HUES48 (cell line): ENCODE results near the gene AATF.
"Not testable (repeated sequence)": the region's sequence is repeated elsewhere in the genome, so short reads cannot be mapped to it uniquely, and the experiment has no call there.

Source experiments
- H3K27ac ChIP-seq: one replicate; pipeline ENCODE4 v1.7.0; 2013; ENCODE audit warnings: low read depth, low read length, inconsistent platforms
- H3K27me3 ChIP-seq: 2 replicates; pipeline ENCODE4 v1.6.1; 2013; ENCODE audit warnings: mild to moderate bottlenecking, low read length; ENCODE audit not compliant: control insufficient read depth, insufficient read depth
- H3K36me3 ChIP-seq: 2 replicates; pipeline ENCODE4 v1.6.1; 2013; ENCODE audit warnings: low read length; ENCODE audit not compliant: control insufficient read depth, insufficient read depth
- H3K4me1 ChIP-seq: 2 replicates; pipeline ENCODE4 v1.6.1; 2013; ENCODE audit warnings: mild to moderate bottlenecking, low read length; ENCODE audit not compliant: control insufficient read depth, insufficient read depth
- H3K4me3 ChIP-seq: 2 replicates; pipeline ENCODE4 v1.5.1; 2013; ENCODE audit warnings: mild to moderate bottlenecking, low read depth, low read length
- H3K9ac ChIP-seq: 2 replicates; pipeline ENCODE4 v1.6.1; 2013; ENCODE audit warnings: mild to moderate bottlenecking, low read depth, low read length, moderate library complexity
- H3K9me3 ChIP-seq: 2 replicates; pipeline ENCODE4 v1.6.1; 2013; ENCODE audit warnings: low read length; ENCODE audit not compliant: control insufficient read depth, insufficient read depth

The AATF gene

DNA sequence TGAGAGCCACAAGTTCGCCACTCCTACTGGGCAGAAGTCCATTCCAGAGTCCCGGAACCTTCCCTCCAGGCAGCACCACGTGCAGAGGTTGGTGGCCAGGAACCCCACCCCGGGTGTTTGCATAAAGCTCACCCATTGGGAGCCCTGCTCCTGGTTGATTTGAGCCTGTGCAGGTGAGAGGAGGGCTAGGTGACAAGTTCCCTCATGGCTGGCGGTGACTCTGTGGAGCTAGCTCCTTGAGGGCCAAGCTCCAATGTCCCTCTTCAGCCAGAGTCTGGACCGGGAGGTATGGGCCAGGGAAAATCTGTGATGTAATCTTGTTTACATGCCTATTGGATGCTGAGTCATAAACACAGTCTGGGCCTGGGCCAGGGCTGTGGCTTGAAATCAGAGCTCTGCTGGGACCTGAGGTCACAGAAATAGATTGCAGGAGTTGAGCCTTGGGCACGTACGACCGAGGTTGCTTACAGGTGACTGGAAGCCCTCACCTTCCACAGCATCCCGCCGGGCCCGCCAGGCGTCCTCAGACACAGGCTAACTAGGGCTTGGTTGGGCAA is 118.9 kb downstream of the AATF start:
- H3K4me1 ChIP-seq, result peaks cover 48% of the 10 kb centered on the region
- H3K36me3 ChIP-seq, result no peaks in the 10 kb centered on the region
- H3K4me3 ChIP-seq, result no peak overlapping the region
- peak overlapping the region; percentile 63 for H3K27ac ChIP-seq
- H3K9ac ChIP-seq, result no peak overlapping the region
- no peaks in the 10 kb centered on the region for H3K9me3 ChIP-seq
- H3K27me3 ChIP-seq, result no peaks in the 10 kb centered on the region

DNA sequence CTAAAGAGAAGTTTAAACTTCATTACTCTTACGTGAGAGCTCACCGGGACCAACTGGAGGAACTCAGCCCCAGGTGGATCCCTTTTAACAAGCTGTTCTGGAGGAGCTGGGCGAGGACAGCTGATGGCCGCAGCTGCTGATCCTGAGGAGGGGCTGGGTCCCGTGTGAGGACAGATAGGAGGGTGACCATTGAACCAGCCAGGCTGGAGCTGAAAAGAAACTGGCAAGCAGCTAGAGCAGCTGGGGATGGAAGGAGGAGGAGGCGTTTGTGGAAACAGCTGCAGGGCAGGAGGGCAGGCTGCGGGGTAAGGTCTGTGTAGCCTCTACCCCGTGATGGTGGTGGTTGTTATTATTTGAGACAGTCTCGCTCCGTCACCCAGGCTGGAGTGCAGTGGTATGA is 119.5 kb downstream of the AATF start:
- no peaks in the 10 kb centered on the region for H3K36me3 ChIP-seq
- no peak overlapping the region for H3K27ac ChIP-seq
- H3K9ac ChIP-seq, result no peak overlapping the region
- peaks cover 46% of the 10 kb centered on the region for H3K4me1 ChIP-seq
- no peaks in the 10 kb centered on the region for H3K9me3 ChIP-seq
- no peaks in the 10 kb centered on the region for H3K27me3 ChIP-seq
- no peak overlapping the region for H3K4me3 ChIP-seq

DNA sequence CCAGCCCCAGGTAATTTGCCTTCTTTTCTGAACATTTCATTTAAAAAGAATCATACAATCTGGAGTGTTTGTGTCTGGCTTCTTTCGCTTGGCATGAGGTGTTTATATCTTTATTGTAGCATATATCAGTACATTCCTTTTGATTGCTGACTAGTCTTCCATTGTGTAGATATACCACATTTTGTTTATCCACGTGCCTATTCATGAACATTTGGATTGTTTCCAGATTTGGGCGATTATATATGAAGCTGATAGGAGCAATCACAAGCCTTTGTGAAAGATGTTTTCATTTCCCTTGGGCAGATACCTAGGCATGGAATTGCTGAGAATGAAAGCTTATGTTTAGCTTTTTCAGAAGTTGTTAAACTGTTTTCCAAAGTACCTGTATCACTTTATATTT is 120.3 kb downstream of the AATF start:
- Histone ChIP-seq H3K4me1 (peaks cover 43% of the 10 kb centered on the region), H3K4me3 (no peak overlapping the region), H3K9me3 (no peaks in the 10 kb centered on the region), H3K9ac (no peak overlapping the region), H3K36me3 (no peaks in the 10 kb centered on the region), H3K27me3 (no peaks in the 10 kb centered on the region), H3K27ac (no peak overlapping the region)

DNA sequence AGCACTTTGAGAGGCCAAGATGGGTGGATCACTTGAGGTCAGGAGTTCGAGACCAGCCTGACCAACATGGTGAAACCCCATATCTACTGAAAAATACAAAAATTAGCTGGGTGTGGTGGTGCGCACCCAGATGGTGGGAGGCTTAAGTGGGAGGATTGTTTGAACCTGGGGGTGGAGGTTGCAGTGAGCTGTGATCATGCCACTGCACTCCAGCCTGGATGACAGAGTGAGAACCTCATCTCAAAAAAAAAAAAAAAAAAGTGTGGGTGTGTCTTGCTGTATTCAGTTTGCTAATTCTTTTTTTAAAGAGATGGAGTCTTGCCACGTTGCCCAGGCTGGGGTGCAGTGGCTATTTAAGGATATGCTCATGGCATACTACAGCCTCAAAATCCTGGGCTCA is 124.7 kb downstream of the AATF start:
- H3K27me3 ChIP-seq, H3K9me3 ChIP-seq, H3K4me3 ChIP-seq, H3K27ac ChIP-seq, H3K36me3 ChIP-seq, H3K4me1 ChIP-seq, H3K9ac ChIP-seq: not testable (repeated sequence)

DNA sequence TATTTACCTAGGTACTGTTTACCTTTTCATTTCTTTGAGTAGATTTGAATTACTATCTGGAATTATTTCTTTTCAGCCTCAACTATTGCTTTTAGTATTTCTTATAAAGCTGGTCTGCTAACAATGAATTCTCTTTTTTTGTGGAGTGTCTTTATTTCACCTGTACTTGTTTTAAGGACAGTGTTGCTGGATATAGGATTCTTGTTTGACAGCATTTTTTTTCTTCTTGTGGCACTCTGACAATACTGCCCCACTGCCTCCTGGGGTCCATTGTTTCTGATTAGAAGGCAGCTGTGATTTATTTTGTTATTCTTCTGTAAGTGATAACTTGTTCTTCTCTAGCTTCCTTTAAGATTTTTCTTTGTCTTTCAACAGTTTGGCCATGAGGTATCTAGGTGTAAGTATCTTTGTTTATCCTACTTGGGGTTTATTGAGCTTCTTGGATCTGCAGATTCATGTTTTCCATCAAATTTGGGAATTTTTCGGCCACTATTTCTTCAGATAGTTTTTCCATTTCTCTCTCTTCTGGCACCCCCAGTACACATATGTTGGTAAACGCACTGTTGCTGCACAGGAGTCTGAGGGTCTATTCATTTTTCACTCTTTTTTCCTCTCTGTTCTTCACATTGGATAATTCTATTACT is 130.4 kb downstream of the AATF start:
- no peak overlapping the region for H3K27ac ChIP-seq
- no peak overlapping the region for H3K4me3 ChIP-seq
- no peaks in the 10 kb centered on the region for H3K36me3 ChIP-seq
- peaks cover 16% of the 10 kb centered on the region for H3K4me1 ChIP-seq
- H3K9me3 ChIP-seq, result no peaks in the 10 kb centered on the region
- no peak overlapping the region for H3K9ac ChIP-seq
- no peaks in the 10 kb centered on the region for H3K27me3 ChIP-seq

DNA sequence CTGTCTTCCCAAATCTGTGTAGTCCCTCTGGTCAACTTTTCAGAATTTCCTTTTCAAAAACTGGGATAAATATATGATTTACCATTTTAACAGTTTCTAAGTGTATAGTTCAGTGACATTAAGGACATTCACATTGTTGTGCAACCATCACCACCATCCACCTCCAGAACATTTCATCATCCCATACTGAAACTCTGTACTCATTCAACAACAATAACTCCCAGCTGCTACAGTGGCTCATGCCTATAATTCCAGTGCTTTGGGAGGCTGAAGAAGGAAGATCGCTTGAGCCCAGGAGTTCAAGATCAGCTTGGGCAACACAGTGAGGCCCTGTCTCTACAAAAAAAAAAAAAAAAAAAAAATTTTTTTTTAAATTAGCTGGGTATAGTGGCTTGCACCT is 131.0 kb downstream of the AATF start:
- Histone ChIP-seq H3K36me3 (peaks cover 1% of the 10 kb centered on the region), H3K4me3 (no peak overlapping the region), H3K4me1 (peaks cover 16% of the 10 kb centered on the region), H3K27ac (no peak overlapping the region), H3K9ac (no peak overlapping the region), H3K9me3 (no peaks in the 10 kb centered on the region), H3K27me3 (no peaks in the 10 kb centered on the region)

DNA sequence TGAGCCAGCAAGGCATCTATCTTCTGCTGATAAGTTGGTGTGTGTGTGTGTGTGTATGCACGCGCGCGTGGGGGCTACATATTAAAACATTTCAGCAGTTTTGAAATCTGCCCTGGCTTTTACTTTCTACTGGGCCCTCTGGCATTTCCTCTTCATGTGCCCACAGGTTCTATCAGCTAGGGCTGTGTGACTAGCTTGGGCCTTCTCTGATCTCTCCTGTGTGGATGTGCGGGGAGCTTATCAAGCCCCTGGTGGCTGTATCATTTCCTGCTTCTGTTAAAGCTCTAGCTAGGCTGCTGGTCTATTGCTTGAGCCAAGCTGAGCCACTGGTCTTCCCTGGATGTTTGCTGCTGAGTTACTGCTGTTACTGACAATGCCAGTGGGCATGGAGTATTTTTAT is 132.5 kb downstream of the AATF start:
- H3K4me1 ChIP-seq, result peaks cover 16% of the 10 kb centered on the region
- no peaks in the 10 kb centered on the region for H3K9me3 ChIP-seq
- H3K36me3 ChIP-seq, result peaks cover 16% of the 10 kb centered on the region
- no peak overlapping the region for H3K9ac ChIP-seq
- no peaks in the 10 kb centered on the region for H3K27me3 ChIP-seq
- H3K27ac ChIP-seq, result no peak overlapping the region
- no peak overlapping the region for H3K4me3 ChIP-seq

DNA sequence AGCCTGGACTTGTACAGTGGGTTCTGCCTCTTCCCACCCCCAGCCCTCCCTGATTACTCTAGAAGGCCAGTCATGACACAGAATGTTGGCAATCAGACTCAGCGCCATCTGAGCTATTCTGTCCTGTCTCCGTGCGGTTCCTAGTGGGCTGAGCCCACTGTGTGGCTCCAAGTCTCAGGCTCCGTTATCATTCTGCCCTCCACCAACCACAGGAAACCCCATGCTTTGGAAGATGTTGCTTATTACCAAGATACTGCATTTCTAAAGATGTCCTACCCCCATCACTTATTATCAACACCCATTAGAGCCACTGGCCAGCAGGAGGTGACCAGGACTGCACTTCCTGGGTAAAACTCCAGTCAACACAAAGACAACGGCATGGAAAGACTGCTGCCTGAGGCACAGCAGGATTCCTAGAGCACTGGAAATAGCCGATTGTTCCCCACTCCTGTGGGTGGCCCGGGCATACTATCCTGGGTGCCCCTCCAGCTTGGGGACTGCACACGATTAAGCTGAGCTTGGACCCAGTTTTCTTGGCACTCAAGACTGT is 133.6 kb downstream of the AATF start:
- H3K4me3 ChIP-seq, result no peak overlapping the region
- H3K9ac ChIP-seq, result no peak overlapping the region
- no peaks in the 10 kb centered on the region for H3K27me3 ChIP-seq
- no peaks in the 10 kb centered on the region for H3K9me3 ChIP-seq
- peaks cover 16% of the 10 kb centered on the region for H3K4me1 ChIP-seq
- peaks cover 27% of the 10 kb centered on the region for H3K36me3 ChIP-seq
- peak overlapping the region; percentile 21 for H3K27ac ChIP-seq

DNA sequence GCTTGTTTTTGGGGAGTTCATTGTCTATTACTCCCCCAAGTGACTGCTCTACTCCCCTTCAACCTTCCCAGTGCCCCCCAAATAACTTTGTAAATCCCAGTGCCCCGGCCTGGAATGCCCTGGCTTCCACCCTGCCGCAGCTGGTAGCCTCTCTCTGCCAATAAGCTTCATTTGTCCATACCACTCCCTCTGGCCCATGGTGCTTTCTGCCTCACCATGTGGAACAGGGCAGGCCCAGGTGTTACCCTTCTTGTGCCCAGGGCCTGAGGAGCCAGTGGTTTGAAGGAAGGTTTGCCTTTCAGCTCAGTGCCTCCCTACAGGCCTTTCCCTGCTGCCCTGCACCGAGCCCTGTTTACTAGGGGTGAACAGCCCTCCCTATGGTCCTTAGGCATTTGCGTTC is 134.2 kb downstream of the AATF start:
- Histone ChIP-seq H3K36me3 (peaks cover 32% of the 10 kb centered on the region), H3K9ac (no peak overlapping the region), H3K9me3 (no peaks in the 10 kb centered on the region), H3K27ac (no peak overlapping the region), H3K4me3 (no peak overlapping the region), H3K27me3 (no peaks in the 10 kb centered on the region), H3K4me1 (peaks cover 16% of the 10 kb centered on the region)

DNA sequence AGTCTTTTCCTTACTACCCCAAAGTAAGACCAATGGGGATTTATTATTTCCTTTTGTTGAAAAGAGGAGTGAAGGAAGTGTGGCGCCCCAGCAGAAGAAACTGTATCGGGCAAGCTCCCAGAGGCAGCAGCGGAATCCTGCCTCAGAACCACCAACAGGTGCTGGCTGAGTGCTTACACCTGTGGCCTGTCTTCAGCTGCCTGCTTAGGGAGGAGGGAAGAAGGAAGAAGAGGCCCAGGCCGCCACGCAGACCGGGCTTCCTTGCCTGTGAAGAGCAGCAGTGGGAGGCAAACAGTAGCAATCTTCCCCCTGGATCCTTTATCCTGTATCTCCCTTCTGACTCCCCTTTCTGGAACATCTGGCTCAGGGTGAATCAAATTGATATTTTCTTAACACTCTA is 134.7 kb downstream of the AATF start:
- Histone ChIP-seq H3K4me1 (peaks cover 16% of the 10 kb centered on the region), H3K27me3 (no peaks in the 10 kb centered on the region), H3K27ac (no peak overlapping the region), H3K36me3 (peaks cover 36% of the 10 kb centered on the region), H3K9me3 (no peaks in the 10 kb centered on the region), H3K4me3 (no peak overlapping the region), H3K9ac (no peak overlapping the region)

DNA sequence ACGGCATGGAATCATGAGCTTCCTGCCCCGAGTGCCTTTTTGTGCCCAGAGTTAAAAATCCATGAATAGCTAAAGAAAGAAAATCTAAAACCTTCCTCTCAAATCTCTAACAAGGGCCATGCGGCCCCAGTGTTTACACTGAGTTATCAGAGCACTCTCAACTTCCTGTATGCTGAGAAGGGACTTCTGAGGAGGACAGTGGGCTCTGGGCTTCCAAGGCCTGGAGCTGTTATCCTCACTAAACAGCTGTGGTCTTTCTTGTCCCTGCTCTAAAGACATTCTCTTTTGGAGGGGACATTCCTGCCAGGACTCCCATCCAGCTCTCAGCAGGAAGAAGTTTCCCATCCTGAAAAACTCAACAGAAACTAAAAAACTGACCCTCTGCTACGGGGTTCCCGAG is 135.6 kb downstream of the AATF start:
- no peaks in the 10 kb centered on the region for H3K27me3 ChIP-seq
- H3K36me3 ChIP-seq, result peaks cover 43% of the 10 kb centered on the region

More for the DNA sequence above, 135.6 kb downstream of the AATF start:
- Histone ChIP-seq H3K9me3 (no peaks in the 10 kb centered on the region), H3K4me1 (peaks cover 19% of the 10 kb centered on the region), H3K9ac (no peak overlapping the region), H3K4me3 (no peak overlapping the region), H3K27ac (no peak overlapping the region)
